Measurements from ENCODE around the gene MAD1L1.

Gene MAD1L1

DNA sequence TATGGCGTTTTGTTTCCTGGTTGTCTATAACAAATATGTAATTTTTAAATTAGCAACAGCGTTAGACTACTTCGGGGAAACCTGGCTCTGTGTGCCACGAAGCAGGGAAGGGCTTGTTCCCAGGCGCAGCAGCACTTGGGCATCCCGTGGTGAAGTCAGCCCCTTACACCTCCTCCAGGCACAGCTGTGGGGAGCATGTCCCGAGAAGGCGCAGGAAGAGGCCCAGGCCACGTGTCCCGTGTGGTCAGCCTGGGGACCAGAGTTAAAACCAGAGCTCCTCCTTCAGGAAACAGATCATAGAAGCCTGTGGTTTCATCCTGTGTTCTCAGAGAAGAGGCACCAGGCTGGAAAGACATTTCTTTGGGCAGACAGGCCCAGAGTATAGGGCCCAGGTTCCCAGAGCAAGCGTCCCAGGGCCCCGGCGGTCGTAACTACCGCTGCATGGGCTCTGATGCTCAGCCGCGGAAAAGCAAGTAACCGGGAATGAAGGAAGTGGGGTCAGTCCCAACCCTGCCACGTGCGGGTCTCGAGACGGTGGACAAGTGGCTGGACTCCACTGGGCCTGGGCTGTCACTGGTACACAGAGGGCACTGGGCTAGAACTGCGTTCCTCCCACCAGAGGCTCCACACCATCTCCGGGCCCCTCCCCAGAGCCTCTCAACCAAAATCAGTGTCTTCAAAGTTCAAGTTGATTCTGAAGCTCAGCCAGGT, 16.4 kb upstream of the MAD1L1 start:
- Histone ChIP-seq H2BK5ac (ENCODE audit: low read depth, low read length, poor library complexity) (no peak overlapping the region), H3K79me1 (ENCODE audit: low read length) (peaks cover 2% of the 10 kb centered on the region), H3K4me1 (ENCODE audit: control insufficient read depth in 1 of 2, insufficient read depth in 2 of 2, low read length in 2 of 2) (no peaks in the 10 kb centered on the region), H3K4me2 (ENCODE audit: low read length) (no peak overlapping the region), H3K9ac (ENCODE audit: low read length) (no peak overlapping the region), H3K23ac (ENCODE audit: low read length) (no peak overlapping the region), H2AK5ac (ENCODE audit: low read length) (no peak overlapping the region), H3K27ac (ENCODE audit: low read depth, low read length) (peak overlapping the region; percentile 2), H3K9me3 (ENCODE audit: insufficient read depth, low read depth, low read length) (no peaks in the 10 kb centered on the region), H3K14ac (ENCODE audit: low read length) (no peak overlapping the region), H4K8ac (ENCODE audit: low read depth, low read length) (no peak overlapping the region), H3K4me3 (ENCODE audit: low read depth, low read length) (no peak overlapping the region), H3K36me3 (ENCODE audit: control insufficient read depth in 1 of 2, insufficient read depth in 2 of 2, low read length in 2 of 2) (peaks cover 6 to 27% of the 10 kb centered on the region in 2 experiments), H4K12ac (ENCODE audit: low read depth, low read length) (no peak overlapping the region), H2BK12ac (ENCODE audit: low read length) (no peak overlapping the region), H3K27me3 (ENCODE audit: insufficient read depth, low read length) (no peaks in the 10 kb centered on the region), H2BK120ac (ENCODE audit: insufficient read depth, low read length, poor library complexity) (no peak overlapping the region), H2AFZ (ENCODE audit: insufficient read depth, low read length, poor library complexity) (no peak overlapping the region), H3K4ac (ENCODE audit: low read depth, low read length) (no peak overlapping the region), H4K91ac (ENCODE audit: low read depth, low read length) (no peak overlapping the region), H3K18ac (ENCODE audit: low read length) (no peak overlapping the region), H3K79me2 (ENCODE audit: control insufficient read depth, insufficient read depth, low read length, poor library complexity) (no peaks in the 10 kb centered on the region)
- WGBS (ENCODE audit: extremely low coverage, insufficient coverage, insufficient read length), result no CpG with 5 or more reads among the region's 24 CpGs
- peak; percentile 4 to 38 for DNase-seq

GRCh38 chr7:2247141-2247995, 14.6 kb upstream of the MAD1L1 start:
- Histone ChIP-seq H2BK12ac (ENCODE audit: low read length) (no peak overlapping the region), H3K4ac (ENCODE audit: low read depth, low read length) (no peak overlapping the region), H4K8ac (ENCODE audit: low read depth, low read length) (no peak overlapping the region), H3K27me3 (ENCODE audit: insufficient read depth, low read length) (no peaks in the 10 kb centered on the region), H3K27ac (ENCODE audit: low read depth, low read length) (no peak overlapping the region), H2BK5ac (ENCODE audit: low read depth, low read length, poor library complexity) (no peak overlapping the region), H3K4me1 (ENCODE audit: control insufficient read depth in 1 of 2, insufficient read depth in 2 of 2, low read length in 2 of 2) (peaks cover 4 to 5% of the 10 kb centered on the region in 2 experiments), H3K79me1 (ENCODE audit: low read length) (peaks cover 2% of the 10 kb centered on the region), H3K9me3 (ENCODE audit: insufficient read depth, low read depth, low read length) (no peaks in the 10 kb centered on the region), H3K4me2 (ENCODE audit: low read length) (no peak overlapping the region), H2AFZ (ENCODE audit: insufficient read depth, low read length, poor library complexity) (no peak overlapping the region), H3K9ac (ENCODE audit: low read length) (no peak overlapping the region), H3K79me2 (ENCODE audit: control insufficient read depth, insufficient read depth, low read length, poor library complexity) (no peaks in the 10 kb centered on the region), H3K23ac (ENCODE audit: low read length) (no peak overlapping the region), H3K36me3 (ENCODE audit: control insufficient read depth in 1 of 2, insufficient read depth in 2 of 2, low read length in 2 of 2) (peaks cover 6 to 18% of the 10 kb centered on the region in 2 experiments), H3K4me3 (ENCODE audit: low read depth, low read length) (no peak overlapping the region), H3K18ac (ENCODE audit: low read length) (no peak overlapping the region), H2BK120ac (ENCODE audit: insufficient read depth, low read length, poor library complexity) (no peak overlapping the region), H3K14ac (ENCODE audit: low read length) (no peak overlapping the region), H2AK5ac (ENCODE audit: low read length) (no peak overlapping the region), H4K12ac (ENCODE audit: low read depth, low read length) (no peak overlapping the region), H4K91ac (ENCODE audit: low read depth, low read length) (no peak overlapping the region)
- peak in 1 of 2 donors; percentile 30 for DNase-seq
- no CpG with 5 or more reads among the region's 36 CpGs for WGBS (ENCODE audit: extremely low coverage, insufficient coverage, insufficient read length)

DNA sequence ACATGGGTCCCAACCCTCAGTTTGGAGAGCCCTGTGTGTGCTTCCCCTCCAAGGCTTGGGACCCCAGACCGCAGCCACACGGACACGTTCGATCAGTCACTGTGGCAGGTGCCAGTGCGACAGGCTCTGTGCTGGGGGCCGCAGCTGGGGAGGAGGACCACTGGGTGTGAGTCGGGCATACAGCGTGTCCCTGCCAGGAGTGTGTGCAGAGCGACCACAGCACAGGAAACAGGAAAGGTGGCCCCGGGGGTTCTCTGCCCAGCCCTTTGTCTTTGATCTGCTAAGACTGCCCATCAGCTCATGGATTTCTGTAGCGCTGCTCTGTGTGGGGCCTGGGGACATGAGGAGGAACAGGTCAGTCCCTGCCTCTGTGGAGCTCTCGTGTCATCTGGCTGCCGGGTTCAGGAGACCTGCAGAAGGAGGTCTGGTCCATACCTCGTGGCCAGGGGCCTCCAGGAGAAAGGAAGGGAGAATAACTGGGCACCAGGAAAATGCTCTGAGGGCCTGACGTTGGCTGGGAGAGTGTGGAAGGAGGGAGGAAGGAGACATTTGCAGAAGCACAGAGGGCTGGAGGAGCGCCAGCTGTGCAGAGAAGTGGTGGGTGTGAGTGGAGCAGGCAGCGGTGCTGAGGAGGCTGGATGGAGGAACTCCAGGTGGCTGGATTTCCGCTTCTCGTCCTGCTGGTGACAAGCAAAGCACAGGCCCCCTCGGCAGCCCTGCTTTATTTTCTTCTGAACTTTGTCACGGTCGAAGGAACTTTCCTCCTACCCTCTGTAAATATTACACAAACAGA, 13.3 kb upstream of the MAD1L1 start:
- Histone ChIP-seq H2AK5ac (ENCODE audit: low read length) (no peak overlapping the region), H2BK12ac (ENCODE audit: low read length) (no peak overlapping the region), H3K4me3 (ENCODE audit: low read depth, low read length) (no peak overlapping the region), H3K27ac (ENCODE audit: low read depth, low read length) (no peak overlapping the region), H3K4me2 (ENCODE audit: low read length) (no peak overlapping the region), H4K91ac (ENCODE audit: low read depth, low read length) (no peak overlapping the region), H3K14ac (ENCODE audit: low read length) (no peak overlapping the region), H3K9me3 (ENCODE audit: insufficient read depth, low read depth, low read length) (no peaks in the 10 kb centered on the region), H2BK120ac (ENCODE audit: insufficient read depth, low read length, poor library complexity) (no peak overlapping the region), H2BK5ac (ENCODE audit: low read depth, low read length, poor library complexity) (no peak overlapping the region), H3K36me3 (ENCODE audit: control insufficient read depth in 1 of 2, insufficient read depth in 2 of 2, low read length in 2 of 2) (peaks cover 3 to 12% of the 10 kb centered on the region in 2 experiments), H3K79me1 (ENCODE audit: low read length) (peaks cover 9% of the 10 kb centered on the region), H3K18ac (ENCODE audit: low read length) (no peak overlapping the region), H3K79me2 (ENCODE audit: control insufficient read depth, insufficient read depth, low read length, poor library complexity) (peaks cover 6% of the 10 kb centered on the region), H3K23ac (ENCODE audit: low read length) (no peak overlapping the region), H3K4ac (ENCODE audit: low read depth, low read length) (no peak overlapping the region), H2AFZ (ENCODE audit: insufficient read depth, low read length, poor library complexity) (no peak overlapping the region), H4K12ac (ENCODE audit: low read depth, low read length) (no peak overlapping the region), H3K27me3 (ENCODE audit: insufficient read depth, low read length) (no peaks in the 10 kb centered on the region), H3K9ac (ENCODE audit: low read length) (no peak overlapping the region), H3K4me1 (ENCODE audit: control insufficient read depth in 1 of 2, insufficient read depth in 2 of 2, low read length in 2 of 2) (peaks cover 7 to 8% of the 10 kb centered on the region in 2 experiments), H4K8ac (ENCODE audit: low read depth, low read length) (no peak overlapping the region)
- DNase-seq, result no peak
- no CpG with 5 or more reads among the region's 22 CpGs for WGBS (ENCODE audit: extremely low coverage, insufficient coverage, insufficient read length)

DNA sequence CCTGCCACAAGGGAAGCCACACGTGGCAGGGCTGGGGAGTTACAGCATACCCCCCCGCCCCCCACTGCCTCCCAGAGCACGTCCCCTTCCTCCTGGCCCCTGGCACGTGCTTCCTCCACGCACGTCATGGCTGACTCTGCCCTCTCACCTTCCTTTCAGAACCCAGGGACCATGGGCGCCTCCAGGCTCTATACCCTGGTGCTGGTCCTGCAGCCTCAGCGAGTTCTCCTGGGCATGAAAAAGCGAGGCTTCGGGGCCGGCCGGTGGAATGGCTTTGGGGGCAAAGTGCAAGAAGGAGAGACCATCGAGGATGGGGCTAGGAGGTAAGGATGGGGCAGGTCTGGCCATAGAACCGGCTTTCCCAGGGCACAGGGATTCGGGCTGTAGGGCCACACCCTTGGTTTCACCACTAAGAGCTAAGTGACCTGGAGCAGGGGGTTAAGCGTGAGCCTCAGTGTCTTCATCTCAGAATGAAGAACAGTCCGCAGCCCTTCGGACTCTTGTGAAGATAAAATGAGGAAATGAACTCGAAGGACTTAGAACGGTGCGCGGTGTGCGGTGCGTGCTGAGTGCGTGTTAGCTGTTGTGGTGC, 11.8 kb upstream of the MAD1L1 start:
- H3K4me2 ChIP-seq (ENCODE audit: low read length), result no peak overlapping the region
- no peak overlapping the region for H2BK120ac ChIP-seq (ENCODE audit: insufficient read depth, low read length, poor library complexity)
- peaks cover 6 to 8% of the 10 kb centered on the region in 2 experiments for H3K36me3 ChIP-seq (ENCODE audit: control insufficient read depth in 1 of 2, insufficient read depth in 2 of 2, low read length in 2 of 2)
- peaks cover 8 to 9% of the 10 kb centered on the region in 2 experiments for H3K4me1 ChIP-seq (ENCODE audit: control insufficient read depth in 1 of 2, insufficient read depth in 2 of 2, low read length in 2 of 2)
- DNase-seq, result no peak
- H4K8ac ChIP-seq (ENCODE audit: low read depth, low read length), result no peak overlapping the region
- H3K27ac ChIP-seq (ENCODE audit: low read depth, low read length), result no peak overlapping the region
- peak overlapping the region; percentile 17 for H4K12ac ChIP-seq (ENCODE audit: low read depth, low read length)
- no peak overlapping the region for H3K4ac ChIP-seq (ENCODE audit: low read depth, low read length)
- no peak overlapping the region for H3K9ac ChIP-seq (ENCODE audit: low read length)
- peaks cover 9% of the 10 kb centered on the region for H3K79me1 ChIP-seq (ENCODE audit: low read length)
- no peak overlapping the region for H3K4me3 ChIP-seq (ENCODE audit: low read depth, low read length)
- H2AK5ac ChIP-seq (ENCODE audit: low read length), result no peak overlapping the region
- peaks cover 6% of the 10 kb centered on the region for H3K79me2 ChIP-seq (ENCODE audit: control insufficient read depth, insufficient read depth, low read length, poor library complexity)
- H3K18ac ChIP-seq (ENCODE audit: low read length), result no peak overlapping the region
- no peaks in the 10 kb centered on the region for H3K27me3 ChIP-seq (ENCODE audit: insufficient read depth, low read length)
- WGBS (ENCODE audit: extremely low coverage, insufficient coverage, insufficient read length), result no CpG with 5 or more reads among the region's 25 CpGs
- no peaks in the 10 kb centered on the region for H3K9me3 ChIP-seq (ENCODE audit: insufficient read depth, low read depth, low read length)
- H3K23ac ChIP-seq (ENCODE audit: low read length), result no peak overlapping the region
- no peak overlapping the region for H2BK12ac ChIP-seq (ENCODE audit: low read length)
- H3K14ac ChIP-seq (ENCODE audit: low read length), result no peak overlapping the region
- no peak overlapping the region for H2AFZ ChIP-seq (ENCODE audit: insufficient read depth, low read length, poor library complexity)
- no peak overlapping the region for H2BK5ac ChIP-seq (ENCODE audit: low read depth, low read length, poor library complexity)
- H4K91ac ChIP-seq (ENCODE audit: low read depth, low read length), result no peak overlapping the region

Data from trophoblast cell (in vitro differentiated cells and primary cell).